WI38 (cell line): ENCODE results near the gene PTPRT.

Source experiments
- H3K4me3 ChIP-seq: 2 replicates; pipeline ENCODE4 v1.5.1; 2011; ENCODE audit warnings: low read depth, mild to moderate bottlenecking, control low read depth, low read length
- TF ChIP-seq, protein P1 (sequence below): IDR thresholded peaks from 2 replicates; pipeline ENCODE4 v1.5.1; 2012; ENCODE audit warnings: low read depth, mild to moderate bottlenecking, control low read depth, low read length

Gene PTPRT

DNA sequence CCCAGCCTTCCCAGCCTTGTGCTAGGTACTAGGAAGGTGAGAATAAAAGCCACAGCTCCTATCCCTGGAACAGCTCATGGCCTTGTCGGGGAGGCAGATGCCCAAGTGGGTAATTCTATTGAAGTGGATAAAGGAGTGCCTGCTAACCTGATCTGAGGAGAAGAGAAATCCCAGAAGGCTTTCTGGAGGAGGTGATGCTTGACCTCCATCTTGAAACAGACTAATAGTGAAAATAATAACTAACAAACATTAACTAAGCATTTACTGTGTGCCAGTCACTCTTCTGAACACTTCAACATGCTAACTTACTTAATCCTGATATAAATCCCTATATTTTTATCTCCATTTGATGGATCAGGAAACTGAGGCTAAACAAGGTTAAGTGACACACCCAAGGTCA lies 1078.4 kb downstream of the PTPRT start:
- TF ChIP-seq, protein P1, sequence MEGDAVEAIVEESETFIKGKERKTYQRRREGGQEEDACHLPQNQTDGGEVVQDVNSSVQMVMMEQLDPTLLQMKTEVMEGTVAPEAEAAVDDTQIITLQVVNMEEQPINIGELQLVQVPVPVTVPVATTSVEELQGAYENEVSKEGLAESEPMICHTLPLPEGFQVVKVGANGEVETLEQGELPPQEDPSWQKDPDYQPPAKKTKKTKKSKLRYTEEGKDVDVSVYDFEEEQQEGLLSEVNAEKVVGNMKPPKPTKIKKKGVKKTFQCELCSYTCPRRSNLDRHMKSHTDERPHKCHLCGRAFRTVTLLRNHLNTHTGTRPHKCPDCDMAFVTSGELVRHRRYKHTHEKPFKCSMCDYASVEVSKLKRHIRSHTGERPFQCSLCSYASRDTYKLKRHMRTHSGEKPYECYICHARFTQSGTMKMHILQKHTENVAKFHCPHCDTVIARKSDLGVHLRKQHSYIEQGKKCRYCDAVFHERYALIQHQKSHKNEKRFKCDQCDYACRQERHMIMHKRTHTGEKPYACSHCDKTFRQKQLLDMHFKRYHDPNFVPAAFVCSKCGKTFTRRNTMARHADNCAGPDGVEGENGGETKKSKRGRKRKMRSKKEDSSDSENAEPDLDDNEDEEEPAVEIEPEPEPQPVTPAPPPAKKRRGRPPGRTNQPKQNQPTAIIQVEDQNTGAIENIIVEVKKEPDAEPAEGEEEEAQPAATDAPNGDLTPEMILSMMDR: no peak
- no peak overlapping the region for H3K4me3 ChIP-seq

DNA sequence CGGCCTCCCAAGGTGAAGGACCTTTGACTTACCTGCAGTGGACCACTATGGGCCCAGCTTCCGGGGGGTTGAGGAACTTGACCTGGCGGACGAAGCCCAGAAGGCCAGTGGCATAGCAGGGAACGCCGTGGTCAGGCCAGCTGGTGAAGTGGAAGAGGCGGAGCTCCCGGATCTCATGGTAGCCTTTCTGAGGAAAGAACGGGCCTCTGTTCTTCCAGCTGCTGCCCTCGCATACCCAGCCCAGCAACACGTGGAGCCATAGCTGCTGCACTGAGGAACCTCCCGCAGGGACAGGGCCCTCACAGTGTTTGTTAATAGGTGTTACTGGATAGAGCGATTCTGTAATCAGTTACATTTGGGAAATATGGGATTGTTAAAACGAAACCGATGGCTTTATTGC lies 1079.4 kb downstream of the PTPRT start:
- no peak overlapping the region for H3K4me3 ChIP-seq
- TF ChIP-seq, protein P1: no peak

DNA sequence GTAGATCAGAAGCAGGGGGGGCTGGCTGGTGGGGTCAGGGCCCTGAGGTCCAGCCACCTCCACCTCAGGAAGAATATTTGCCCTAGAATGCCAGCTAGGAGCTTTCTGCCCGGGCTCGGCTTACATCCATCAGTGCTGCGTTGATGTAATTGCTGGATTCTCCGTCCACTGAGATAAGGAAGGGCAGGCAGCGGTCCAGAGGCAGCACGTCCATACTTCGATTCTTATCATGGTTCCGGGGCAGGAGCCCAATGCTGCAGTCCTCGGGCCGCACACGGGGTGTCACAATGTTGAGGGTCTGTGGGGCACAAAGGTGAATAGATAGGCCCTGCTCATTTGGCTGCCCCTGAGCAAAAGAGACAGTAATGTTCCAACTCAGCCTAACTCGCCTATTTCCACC lies 1087.7 kb downstream of the PTPRT start:
- H3K4me3 ChIP-seq: no peak overlapping the region
- TF ChIP-seq, protein P1: no peak

DNA sequence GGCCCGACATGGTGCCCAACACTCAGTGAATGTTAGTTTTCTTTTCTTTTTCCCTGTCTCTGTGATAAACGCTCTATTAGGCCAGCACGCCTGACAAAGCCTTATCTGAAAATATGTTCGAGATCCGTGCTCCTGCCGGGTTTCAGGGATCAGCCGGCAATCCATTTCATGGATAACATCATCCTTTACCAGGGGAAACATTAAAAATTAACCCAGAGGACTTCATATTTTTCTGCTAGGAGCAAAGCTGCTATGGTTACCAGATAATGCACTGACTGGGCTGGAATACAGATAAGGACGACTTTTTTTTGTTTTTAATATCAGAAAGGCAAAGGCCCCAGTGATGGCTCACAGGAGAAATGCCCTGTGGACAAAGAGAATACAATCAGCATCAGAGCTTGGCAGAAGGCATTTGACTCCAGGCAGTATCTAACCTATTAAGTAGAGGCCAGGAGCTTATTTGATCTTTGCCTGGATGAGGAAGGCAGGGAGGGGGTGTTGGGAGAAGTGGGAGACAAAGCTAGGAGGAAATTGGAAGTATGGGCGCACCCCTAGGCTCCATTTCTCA lies 1089.5 kb downstream of the PTPRT start:
- TF ChIP-seq, protein P1: no peak
- H3K4me3 ChIP-seq: no peak overlapping the region

DNA sequence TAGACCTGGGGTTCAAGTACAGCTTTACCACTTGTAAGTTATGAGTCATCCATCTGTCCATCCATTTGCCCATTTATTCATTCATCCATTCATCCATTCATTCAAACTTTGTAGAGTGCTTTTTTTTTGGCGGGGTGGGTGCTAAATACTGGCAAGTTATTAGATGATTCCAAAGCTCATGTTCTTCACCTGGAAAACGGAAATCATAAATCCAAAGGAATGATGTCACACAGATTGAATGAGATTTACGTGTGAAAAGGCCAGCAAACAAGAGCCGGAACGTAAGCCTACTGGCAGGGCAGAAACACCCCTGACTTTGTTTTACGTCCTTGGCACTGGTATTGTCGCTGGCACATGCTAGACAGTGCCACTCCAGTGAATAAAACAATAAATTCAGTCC lies 1090.6 kb downstream of the PTPRT start:
- TF ChIP-seq, protein P1: no peak

DNA sequence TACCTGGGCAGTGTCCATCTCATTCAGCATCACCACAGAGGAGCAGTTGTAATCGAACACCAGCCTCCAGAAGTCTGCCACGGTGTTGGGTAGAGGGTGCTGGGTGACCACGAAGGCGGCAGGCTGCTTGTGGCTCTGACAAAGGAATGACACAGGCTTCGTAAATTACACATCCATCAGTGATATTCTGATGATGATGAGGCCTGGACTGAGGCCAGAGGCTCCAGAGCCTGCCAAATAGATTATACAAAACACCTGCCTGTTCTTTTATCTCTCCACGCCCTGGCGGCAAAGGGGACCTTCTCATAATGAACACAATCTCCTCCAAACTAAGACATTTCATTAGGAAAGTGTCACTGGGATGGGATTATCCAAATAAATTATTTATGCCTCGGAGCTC lies 1091.3 kb downstream of the PTPRT start:
- H3K4me3 ChIP-seq: no peak overlapping the region
- TF ChIP-seq, protein P1: no peak

More for the DNA sequence above, 1090.6 kb downstream of the PTPRT start:
- no peak overlapping the region for H3K4me3 ChIP-seq

DNA sequence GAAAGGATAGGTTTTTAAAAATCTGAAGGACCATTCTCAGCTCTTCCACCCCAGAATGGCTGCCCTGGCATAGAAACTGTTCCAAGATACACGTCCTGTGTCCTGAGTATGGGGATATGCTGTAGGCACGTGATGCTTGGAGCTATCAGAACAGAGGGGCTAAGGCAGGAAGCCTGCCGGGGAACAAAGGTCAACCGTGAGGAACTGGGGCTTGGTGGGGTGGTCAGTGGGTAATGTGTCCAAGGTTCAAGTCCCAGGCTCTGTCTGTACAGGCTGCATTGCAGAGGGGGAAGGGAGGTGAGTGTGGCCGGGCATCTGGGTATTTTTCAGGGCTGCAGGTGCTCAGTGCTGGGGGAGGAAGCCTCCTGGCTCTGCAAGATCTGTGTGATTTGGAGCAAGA lies 1092.0 kb downstream of the PTPRT start:
- TF ChIP-seq, protein P1: no peak
- H3K4me3 ChIP-seq: no peak overlapping the region
